GM21786 (cell line): Measurements from ENCODE around the gene PRKD2.
"Not testable (repeated sequence)": the region's sequence is repeated elsewhere in the genome, so short reads cannot be mapped to it uniquely, and the experiment has no call there.

Source experiments
- ATAC-seq: cut with Tn5 transposase; IDR thresholded peaks from one replicate; pipeline ENCODE4 v1.9.1; 2021; ENCODE audit not compliant: unreplicated experiment

PRKD2 gene

GRCh38 chr19:46712768-46713338 is 4.1 kb downstream of the PRKD2 start:
- ATAC-seq, result not testable (repeated sequence)

- no peak for ATAC-seq
Observed at GRCh38 chr19:46710687-46711086, 6.2 kb downstream of the PRKD2 start.

- ATAC-seq, result no peak
Observed at GRCh38 chr19:46704379-46705076, 12.4 kb downstream of the PRKD2 start.

GRCh38 chr19:46700704-46701103 is 16.2 kb downstream of the PRKD2 start:
- no peak for ATAC-seq

- no peak for ATAC-seq
Observed at GRCh38 chr19:46698395-46699321, 18.3 kb downstream of the PRKD2 start.

- ATAC-seq, result no peak
Observed at GRCh38 chr19:46697204-46697960, 19.5 kb downstream of the PRKD2 start.

GRCh38 chr19:46696866-46697203 is 20.1 kb downstream of the PRKD2 start:
- no peak for ATAC-seq

GRCh38 chr19:46696052-46696451 is 20.9 kb downstream of the PRKD2 start:
- ATAC-seq, result no peak

- ATAC-seq, result no peak
Observed at GRCh38 chr19:46693760-46694159, 23.2 kb downstream of the PRKD2 start.

- no peak for ATAC-seq
Observed at GRCh38 chr19:46692918-46693722, 23.8 kb downstream of the PRKD2 start.

- ATAC-seq, result no peak
Observed at GRCh38 chr19:46691948-46692347, 25.0 kb downstream of the PRKD2 start.

GRCh38 chr19:46691104-46691503 is 25.8 kb downstream of the PRKD2 start:
- ATAC-seq, result no peak

GRCh38 chr19:46689358-46689757 is 27.6 kb downstream of the PRKD2 start:
- ATAC-seq, result no peak

GRCh38 chr19:46687438-46688145 is 29.3 kb downstream of the PRKD2 start:
- no peak for ATAC-seq

GRCh38 chr19:46685189-46685588 is 31.7 kb downstream of the PRKD2 start:
- no peak for ATAC-seq

- ATAC-seq, result no peak
Observed at GRCh38 chr19:46678110-46678732, 38.7 kb downstream of the PRKD2 start.

GRCh38 chr19:46674416-46675178 is 42.3 kb downstream of the PRKD2 start:
- ATAC-seq, result no peak

GRCh38 chr19:46670813-46671212 is 46.1 kb downstream of the PRKD2 start:
- no peak for ATAC-seq

GRCh38 chr19:46668662-46669061 is 48.3 kb downstream of the PRKD2 start:
- ATAC-seq, result no peak
